ENCODE measurements around the gene TMEM87A. TPM values are rescaled to one million over a fixed set of nuclear protein-coding genes. Genes with fewer than 3 reads are reported as not detected.

TMEM87A gene
- total and polyA plus RNA-seq, 5 donors = 13.6 to 33.6 (median 22.5) TPM

Small RNA genes lying within 50 kb of the gene (microRNA-seq; reads per million reads assigned to microRNA genes)
- gene MIR627 = 12.6 to 23.6 reads per million in 2 donors

Other genes with a start within 250 kb of the TMEM87A start
- gene PLA2G4D, start 178.9 kb downstream of the TMEM87A start, total RNA-seq = not detected
- not detected for gene PLA2G4D, start 178.9 kb downstream of the TMEM87A start, polyA plus RNA-seq
- gene PLA2G4F, start 116.8 kb downstream of the TMEM87A start, total RNA-seq = 1 to 10 TPM in 2 of 4 donors, under 1 TPM in 1, not detected in 1; 0.54 to 3.0 (median 1.2) TPM
- 1.1 TPM for gene PLA2G4F, start 116.8 kb downstream of the TMEM87A start, polyA plus RNA-seq
- 10 to 100 TPM; 45.1 to 53.3 (median 48.3) TPM for gene VPS39, start 65.1 kb downstream of the TMEM87A start, total RNA-seq
- 35.5 TPM for gene VPS39, start 65.1 kb downstream of the TMEM87A start, polyA plus RNA-seq
- gene GANC, start 232 bp downstream of the TMEM87A start, total RNA-seq = 10 to 100 TPM; 19.1 to 24.3 (median 21.3) TPM
- gene GANC, start 232 bp downstream of the TMEM87A start, polyA plus RNA-seq = 7.4 TPM
- 10 to 100 TPM in 1 of 4 donors, 1 to 10 TPM in 3; 6.8 to 11.3 (median 7.2) TPM for gene CAPN3, start 86.1 kb upstream of the TMEM87A start, total RNA-seq
- gene CAPN3, start 86.1 kb upstream of the TMEM87A start, polyA plus RNA-seq = 11.4 TPM
- gene ZNF106, start 217.7 kb upstream of the TMEM87A start, total RNA-seq = 100 to 1,000 TPM; 408 to 507 (median 423) TPM
- gene ZNF106, start 217.7 kb upstream of the TMEM87A start, polyA plus RNA-seq = 94.6 TPM
- 10 to 100 TPM; 33.7 to 42.7 (median 39.0) TPM for gene SNAP23, start 222.2 kb upstream of the TMEM87A start, total RNA-seq
- gene SNAP23, start 222.2 kb upstream of the TMEM87A start, polyA plus RNA-seq = 28.4 TPM

All from right cardiac atrium (tissue), 5 donors.